B cell (primary cell): Measurements from ENCODE around the gene CFB.

Experiments
- EZH2 ChIP-seq: IDR thresholded peaks from 2 replicates; pipeline ENCODE4 v1.6.1; 2012; ENCODE audit warnings: borderline replicate concordance, low read depth, mild to moderate bottlenecking, moderate library complexity, low read length; ENCODE audit not compliant: insufficient read depth, poor library complexity, severe bottlenecking
- TF ChIP-seq, protein P1 (sequence below): fragments of 200-600 bp; IDR thresholded peaks from one replicate; pipeline ENCODE4 v1.8.0; 2022; ENCODE audit warnings: antibody characterized with exemption, mild to moderate bottlenecking

DNA sequence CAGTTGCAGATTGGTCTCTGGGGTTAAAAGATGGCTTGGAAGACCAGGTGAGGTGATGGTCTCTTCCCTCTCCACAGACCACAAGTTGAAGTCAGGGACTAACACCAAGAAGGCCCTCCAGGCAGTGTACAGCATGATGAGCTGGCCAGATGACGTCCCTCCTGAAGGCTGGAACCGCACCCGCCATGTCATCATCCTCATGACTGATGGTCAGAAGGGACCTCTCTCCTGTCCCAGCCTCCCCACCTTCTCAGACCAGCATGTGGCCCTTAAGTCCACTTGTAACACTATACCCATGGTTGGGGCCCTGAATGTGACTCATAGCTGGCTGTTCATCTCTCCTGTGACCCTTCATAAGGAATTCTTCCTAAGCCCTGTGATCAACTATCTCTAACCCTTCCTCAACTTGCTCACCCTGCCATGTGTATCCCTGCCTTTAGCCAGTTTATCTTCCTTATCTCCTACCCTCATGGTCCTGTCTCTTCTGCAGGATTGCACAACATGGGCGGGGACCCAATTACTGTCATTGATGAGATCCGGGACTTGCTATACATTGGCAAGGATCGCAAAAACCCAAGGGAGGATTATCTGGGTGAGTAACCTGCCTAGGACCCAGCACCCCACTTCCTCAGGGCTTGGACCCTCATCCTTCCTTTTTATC, 3.0 kb downstream of the CFB start:
- TF ChIP-seq, protein P1, sequence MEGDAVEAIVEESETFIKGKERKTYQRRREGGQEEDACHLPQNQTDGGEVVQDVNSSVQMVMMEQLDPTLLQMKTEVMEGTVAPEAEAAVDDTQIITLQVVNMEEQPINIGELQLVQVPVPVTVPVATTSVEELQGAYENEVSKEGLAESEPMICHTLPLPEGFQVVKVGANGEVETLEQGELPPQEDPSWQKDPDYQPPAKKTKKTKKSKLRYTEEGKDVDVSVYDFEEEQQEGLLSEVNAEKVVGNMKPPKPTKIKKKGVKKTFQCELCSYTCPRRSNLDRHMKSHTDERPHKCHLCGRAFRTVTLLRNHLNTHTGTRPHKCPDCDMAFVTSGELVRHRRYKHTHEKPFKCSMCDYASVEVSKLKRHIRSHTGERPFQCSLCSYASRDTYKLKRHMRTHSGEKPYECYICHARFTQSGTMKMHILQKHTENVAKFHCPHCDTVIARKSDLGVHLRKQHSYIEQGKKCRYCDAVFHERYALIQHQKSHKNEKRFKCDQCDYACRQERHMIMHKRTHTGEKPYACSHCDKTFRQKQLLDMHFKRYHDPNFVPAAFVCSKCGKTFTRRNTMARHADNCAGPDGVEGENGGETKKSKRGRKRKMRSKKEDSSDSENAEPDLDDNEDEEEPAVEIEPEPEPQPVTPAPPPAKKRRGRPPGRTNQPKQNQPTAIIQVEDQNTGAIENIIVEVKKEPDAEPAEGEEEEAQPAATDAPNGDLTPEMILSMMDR: no peak
- TF ChIP-seq EZH2: no peak
